HEK293 (cell line): ENCODE measurements around the gene L2HGDH.

Source experiments
- ATF2 ChIP-seq: fragments of 450-650 bp; formaldehyde crosslinking; IDR thresholded peaks from 2 replicates; pipeline ENCODE4 v1.5.1; 2016; ENCODE audit warnings: missing biosample characterization, missing genetic modification characterization, low read depth
- GLI4 ChIP-seq: fragments of 450-650 bp; formaldehyde crosslinking; IDR thresholded peaks from 2 replicates; pipeline ENCODE4 v1.5.1; 2016; ENCODE audit warnings: missing biosample characterization, missing genetic modification characterization
- GLIS1 ChIP-seq: fragments of 450-650 bp; formaldehyde crosslinking; IDR thresholded peaks from 2 replicates; pipeline ENCODE4 v1.5.1; 2016; ENCODE audit warnings: missing biosample characterization, missing genetic modification characterization
- GLIS2 ChIP-seq: fragments of 450-650 bp; formaldehyde crosslinking; IDR thresholded peaks from 2 replicates; pipeline ENCODE4 v1.5.1; 2016; ENCODE audit warnings: missing biosample characterization, missing genetic modification characterization
- PBX3 ChIP-seq: sonication (generic); formaldehyde crosslinking; IDR thresholded peaks from 2 replicates; pipeline ENCODE4 v1.8.1; 2022; ENCODE audit warnings: mild to moderate bottlenecking, moderate library complexity, missing genetic modification reagents
- PRDM6 ChIP-seq: fragments of 450-650 bp; formaldehyde crosslinking; IDR thresholded peaks from 2 replicates; pipeline ENCODE4 v1.5.1; 2017; ENCODE audit warnings: missing biosample characterization, missing genetic modification characterization
- SETDB1 ChIP-seq: IDR thresholded peaks from one replicate; pipeline ENCODE4 v1.6.1; 2017; ENCODE audit warnings: mild to moderate bottlenecking, low read length, moderate library complexity, mixed read lengths; ENCODE audit not compliant: insufficient read length
- ZBTB20 ChIP-seq: fragments of 450-650 bp; formaldehyde crosslinking; IDR thresholded peaks from 2 replicates; pipeline ENCODE4 v1.5.1; 2016; ENCODE audit warnings: missing biosample characterization, missing genetic modification characterization
- ZBTB26 ChIP-seq: fragments of 450-650 bp; formaldehyde crosslinking; optimal IDR thresholded peaks from 2 replicates; pipeline ENCODE3; 2016; ENCODE audit warnings: missing biosample characterization, mild to moderate bottlenecking, missing genetic modification characterization
- ZBTB48 ChIP-seq: fragments of 450-650 bp; formaldehyde crosslinking; IDR thresholded peaks from 2 replicates; pipeline ENCODE4 v1.5.1; 2016; ENCODE audit warnings: missing biosample characterization, missing genetic modification characterization
- ZBTB6 ChIP-seq: fragments of 450-650 bp; formaldehyde crosslinking; IDR thresholded peaks from 2 replicates; pipeline ENCODE4 v1.5.1; 2017; ENCODE audit warnings: missing biosample characterization, missing genetic modification characterization
- ZBTB7A ChIP-seq: fragments of 450-650 bp; formaldehyde crosslinking; IDR thresholded peaks from 2 replicates; pipeline ENCODE4 v1.5.1; 2016; ENCODE audit warnings: low read depth, missing biosample characterization, missing genetic modification characterization
- ZFHX2 ChIP-seq: fragments of 450-650 bp; formaldehyde crosslinking; conservative IDR thresholded peaks from 2 replicates; pipeline ENCODE4 v1.5.1; 2016; ENCODE audit warnings: missing biosample characterization, missing genetic modification characterization
- ZNF138 ChIP-seq: fragments of 450-650 bp; formaldehyde crosslinking; IDR thresholded peaks from 2 replicates; pipeline ENCODE4 v1.5.1; 2016; ENCODE audit warnings: missing biosample characterization, missing genetic modification characterization, borderline replicate concordance
- ZNF16 ChIP-seq: fragments of 450-650 bp; formaldehyde crosslinking; IDR thresholded peaks from 2 replicates; pipeline ENCODE4 v1.5.1; 2016; ENCODE audit warnings: low read depth, missing biosample characterization, missing genetic modification characterization
- ZNF18 ChIP-seq: fragments of 450-650 bp; formaldehyde crosslinking; IDR thresholded peaks from 2 replicates; pipeline ENCODE4 v1.5.1; 2016; ENCODE audit warnings: missing biosample characterization, missing genetic modification characterization
- ZNF221 ChIP-seq: fragments of 450-650 bp; formaldehyde crosslinking; IDR thresholded peaks from 2 replicates; pipeline ENCODE4 v1.5.1; 2017; ENCODE audit warnings: missing biosample characterization, missing genetic modification characterization, borderline replicate concordance
- ZNF280D ChIP-seq: fragments of 450-650 bp; formaldehyde crosslinking; IDR thresholded peaks from 2 replicates; pipeline ENCODE4 v1.5.1; 2016; ENCODE audit warnings: missing biosample characterization, missing genetic modification characterization
- ZNF433 ChIP-seq: fragments of 450-650 bp; formaldehyde crosslinking; IDR thresholded peaks from 2 replicates; pipeline ENCODE4 v1.5.1; 2016; ENCODE audit warnings: missing biosample characterization, missing genetic modification characterization, low read depth
- ZNF514 ChIP-seq: fragments of 450-650 bp; formaldehyde crosslinking; IDR thresholded peaks from 2 replicates; pipeline ENCODE4 v1.5.1; 2016; ENCODE audit warnings: missing biosample characterization, missing genetic modification characterization
- ZNF530 ChIP-seq: fragments of 450-650 bp; formaldehyde crosslinking; IDR thresholded peaks from 2 replicates; pipeline ENCODE4 v1.5.1; 2016; ENCODE audit warnings: low read depth, missing biosample characterization, missing genetic modification characterization
- ZNF560 ChIP-seq: fragments of 450-650 bp; formaldehyde crosslinking; IDR thresholded peaks from 2 replicates; pipeline ENCODE4 v1.5.1; 2017; ENCODE audit warnings: missing biosample characterization, missing genetic modification characterization, borderline replicate concordance
- ZNF585B ChIP-seq: fragments of 450-650 bp; formaldehyde crosslinking; IDR thresholded peaks from 2 replicates; pipeline ENCODE4 v1.5.1; 2016; ENCODE audit warnings: missing biosample characterization, missing genetic modification characterization
- ZNF600 ChIP-seq: fragments of 450-650 bp; formaldehyde crosslinking; IDR thresholded peaks from 2 replicates; pipeline ENCODE4 v1.5.1; 2016; ENCODE audit warnings: missing biosample characterization, missing genetic modification characterization
- ZNF621 ChIP-seq: fragments of 450-650 bp; formaldehyde crosslinking; IDR thresholded peaks from 2 replicates; pipeline ENCODE4 v1.5.1; 2017; ENCODE audit warnings: missing biosample characterization, missing genetic modification characterization
- ZNF623 ChIP-seq: fragments of 450-650 bp; formaldehyde crosslinking; IDR thresholded peaks from 2 replicates; pipeline ENCODE4 v1.5.1; 2016; ENCODE audit warnings: missing biosample characterization, missing genetic modification characterization
- ZNF629 ChIP-seq: fragments of 450-650 bp; formaldehyde crosslinking; IDR thresholded peaks from 2 replicates; pipeline ENCODE4 v1.5.1; 2017; ENCODE audit warnings: missing biosample characterization, missing genetic modification characterization
- ZNF658 ChIP-seq: fragments of 450-650 bp; formaldehyde crosslinking; IDR thresholded peaks from 2 replicates; pipeline ENCODE4; 2016; ENCODE audit warnings: missing biosample characterization, missing genetic modification characterization
- ZNF701 ChIP-seq: fragments of 450-650 bp; formaldehyde crosslinking; IDR thresholded peaks from 2 replicates; pipeline ENCODE4 v1.5.1; 2016; ENCODE audit warnings: missing biosample characterization, missing genetic modification characterization
- ZNF776 ChIP-seq: fragments of 450-650 bp; formaldehyde crosslinking; IDR thresholded peaks from 2 replicates; pipeline ENCODE4 v1.5.0; 2017; ENCODE audit warnings: missing biosample characterization, missing genetic modification characterization, borderline replicate concordance

Gene L2HGDH

GRCh38 chr14:50321009-50321660 lies 9.1 kb upstream of the L2HGDH start (continued):
- TF ChIP-seq ZNF18 (tag by site-specific recombination) (no peak), ZBTB20 (tag by site-specific recombination) (peak; percentile 61), ZNF621 (no peak), SETDB1 (no peak), ZBTB26 (tag by site-specific recombination) (no peak), ZNF280D (tag by site-specific recombination) (no peak), ZNF433 (tag by site-specific recombination) (no peak), ZNF16 (tag by site-specific recombination) (no peak), ZBTB6 (tag by site-specific recombination) (no peak), ZNF600 (tag by site-specific recombination) (peak; percentile 50; the same call in 1 of the 2 replicates), PBX3 (CRISPR knock-in tag) (no peak), ZBTB7A (tag by site-specific recombination) (no peak), GLIS1 (tag by site-specific recombination) (no peak), ZNF701 (no peak), ZNF623 (tag by site-specific recombination) (no peak), ZNF514 (tag by site-specific recombination) (no peak), PRDM6 (tag by site-specific recombination) (peak; percentile 74), GLIS2 (tag by site-specific recombination) (no peak), ZNF629 (peak; percentile 95), ZBTB48 (tag by site-specific recombination) (no peak), ZNF530 (tag by site-specific recombination) (no peak), ZFHX2 (tag by site-specific recombination) (no peak), ZNF776 (no peak), ZNF560 (tag by site-specific recombination) (no peak), ZNF658 (tag by site-specific recombination) (no peak), ZNF585B (tag by site-specific recombination) (no peak), ZNF221 (tag by site-specific recombination) (no peak), ZNF138 (tag by site-specific recombination) (no peak), ATF2 (tag by site-specific recombination) (peak; percentile 58; the same call in 1 of the 2 replicates), GLI4 (tag by site-specific recombination) (no peak)
